Cardiac septum (tissue), 1 donor: ENCODE data around the gene RP2. TPM values are rescaled to one million over a fixed set of nuclear protein-coding genes. Genes with fewer than 3 reads are reported as not detected.

Experiments used
- DNase-seq: peaks from one replicate; pipeline ENCODE4 v3.0.0-alpha.2; 2020; ENCODE audit warnings: low spot score
- intact Hi-C: fragments of 100-400 bp; cut with DNase I; formaldehyde crosslinking; loops from one replicate; pipeline ENCODE4 v1.14.0; 2022
- total RNA-seq: library from RNA; stranded (reverse); fragmentation: NEBNext Ultra II Directional; extraction: Animal tissue kit (Norgen Biotek cat#: 25700); gene quantifications from one replicate; pipeline ENCODE4 v1.2.1, GENCODE V29; 2021
- donor health status: DM: no; HTN: no; CAD: no.

The RP2 gene
- total RNA-seq, 1 donor from 2014 or later, result 3.4 TPM

DNA sequence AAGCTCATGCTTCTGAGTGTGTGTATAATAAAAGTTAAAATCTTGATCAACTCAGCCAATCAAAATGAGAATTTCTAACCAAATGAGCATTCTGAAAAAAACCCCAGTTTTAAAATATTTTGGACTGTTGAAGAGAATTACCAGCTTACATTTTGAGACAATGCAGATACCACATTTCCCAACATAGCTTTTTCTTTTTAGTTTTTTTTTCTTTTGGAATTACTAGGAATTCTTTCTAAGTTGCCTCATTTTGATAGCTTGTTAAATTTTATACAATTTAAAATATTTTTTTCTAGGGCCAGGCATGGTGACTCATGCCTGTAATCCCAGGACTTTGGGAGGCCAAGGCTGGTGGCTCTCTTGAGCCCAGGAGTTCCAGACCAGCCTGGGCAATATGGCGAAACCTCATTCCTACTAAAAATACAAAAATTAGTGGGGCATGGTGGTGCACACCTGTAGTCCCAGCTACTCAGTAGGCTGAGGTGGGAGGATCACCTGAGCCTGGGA, 2.2 kb downstream of the RP2 start:
- DNase-seq, result no peak
- intact Hi-C loops, result loop anchor here (10.0 kb wide), 1 partner anchor 76 kb away; the partner anchor contains the start of gene JADE3

DNA sequence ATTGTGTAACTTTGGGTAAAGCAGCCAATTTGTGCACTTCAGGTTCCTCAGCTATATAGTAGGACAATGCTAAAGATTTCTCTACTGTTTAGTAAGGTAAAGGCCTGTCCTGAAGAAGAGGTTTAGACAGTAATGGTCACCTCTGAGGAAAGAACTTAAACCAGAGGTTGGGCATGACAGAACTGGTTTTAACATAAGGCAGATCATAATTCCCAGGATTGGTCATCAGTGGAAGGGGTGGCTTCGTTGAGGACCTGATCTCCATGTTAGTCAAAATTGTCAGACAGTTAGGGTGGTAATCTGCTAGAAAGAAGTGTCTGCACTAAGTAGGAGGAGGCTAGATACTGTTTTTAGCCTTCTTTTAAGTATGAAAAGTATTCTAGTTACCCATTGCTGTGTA, 4.1 kb downstream of the RP2 start:
- DNase-seq, result no peak
- intact Hi-C loops, result no loop called here

DNA sequence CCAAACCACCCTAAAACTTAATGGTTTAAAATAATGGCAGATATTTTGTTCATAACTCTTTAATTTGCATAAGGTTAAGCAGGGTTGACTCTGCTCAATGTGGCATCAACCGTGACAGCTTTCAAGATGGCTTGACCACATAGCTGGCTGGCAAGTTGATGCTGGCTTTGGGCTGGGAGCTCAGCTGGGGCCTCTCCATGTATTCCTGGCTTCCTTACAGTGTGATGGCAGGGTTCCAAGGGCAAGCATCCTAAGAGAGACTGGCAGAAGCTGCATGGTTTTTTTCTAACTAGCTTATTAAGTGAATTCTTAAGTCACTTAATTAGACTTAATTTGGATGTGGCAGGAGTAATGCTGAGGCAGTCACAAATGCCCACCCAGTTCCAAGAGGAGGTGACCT, 4.5 kb downstream of the RP2 start:
- no peak for DNase-seq
- intact Hi-C loops, result no loop called here

DNA sequence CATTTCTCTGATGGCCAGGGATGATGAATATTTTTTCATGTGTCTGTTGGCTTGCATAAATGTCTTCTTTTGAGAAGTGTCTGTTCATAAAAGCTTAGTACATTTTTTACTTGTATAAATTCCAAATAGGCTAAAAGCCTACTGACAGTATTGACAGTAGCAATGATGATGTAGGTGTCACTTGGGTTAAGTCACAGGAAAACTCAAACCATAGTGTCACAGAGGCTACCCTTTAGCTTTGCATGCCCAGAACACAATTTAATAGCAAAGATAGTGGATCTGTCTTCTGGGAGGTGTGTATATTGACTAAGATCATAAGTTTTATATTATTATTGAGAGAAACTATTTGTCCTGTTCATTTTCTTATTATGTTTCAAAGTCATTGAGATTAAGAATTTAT, 8.1 kb downstream of the RP2 start:
- intact Hi-C loops, result no loop called here
- DNase-seq, result no peak

DNA sequence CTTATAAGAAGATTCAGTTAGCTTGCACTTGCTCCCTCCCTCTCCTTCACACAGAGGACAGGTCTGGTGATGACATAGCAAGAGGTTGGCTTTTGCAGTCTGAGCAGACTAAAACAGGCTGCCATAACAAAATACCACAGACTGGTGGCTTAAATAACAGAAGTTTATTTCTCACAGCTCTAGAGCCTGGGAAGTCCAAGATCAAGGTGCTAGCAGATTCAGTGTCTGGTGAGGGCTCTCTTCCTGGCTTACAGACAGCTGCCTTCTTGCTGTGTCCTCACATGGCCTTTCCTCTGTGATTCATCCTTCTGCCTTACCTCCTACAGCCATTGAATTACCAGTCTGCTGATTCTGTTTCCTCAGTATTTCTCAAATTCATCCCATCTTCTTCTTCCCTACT, 13.1 kb downstream of the RP2 start:
- no peak for DNase-seq
- intact Hi-C loops, result no loop called here

DNA sequence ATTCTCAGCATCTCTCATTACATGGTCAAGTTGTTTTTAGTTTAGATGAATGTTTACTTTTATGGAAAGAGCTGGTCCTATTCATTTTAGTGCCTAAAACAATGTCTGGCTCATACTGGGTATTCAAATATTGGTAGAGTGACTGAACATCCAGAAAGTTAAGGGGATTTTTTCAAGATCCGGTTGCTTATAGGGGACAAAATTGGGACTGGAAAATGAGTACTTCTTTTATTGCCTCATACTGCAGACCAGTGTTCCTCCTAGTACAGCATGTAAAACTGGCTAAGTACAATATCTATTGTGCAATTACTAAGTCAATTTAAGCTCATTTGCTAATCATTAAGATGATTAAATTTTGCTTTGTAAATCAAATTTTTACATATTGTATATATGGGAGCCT, 13.9 kb downstream of the RP2 start:
- DNase-seq, result no peak

DNA sequence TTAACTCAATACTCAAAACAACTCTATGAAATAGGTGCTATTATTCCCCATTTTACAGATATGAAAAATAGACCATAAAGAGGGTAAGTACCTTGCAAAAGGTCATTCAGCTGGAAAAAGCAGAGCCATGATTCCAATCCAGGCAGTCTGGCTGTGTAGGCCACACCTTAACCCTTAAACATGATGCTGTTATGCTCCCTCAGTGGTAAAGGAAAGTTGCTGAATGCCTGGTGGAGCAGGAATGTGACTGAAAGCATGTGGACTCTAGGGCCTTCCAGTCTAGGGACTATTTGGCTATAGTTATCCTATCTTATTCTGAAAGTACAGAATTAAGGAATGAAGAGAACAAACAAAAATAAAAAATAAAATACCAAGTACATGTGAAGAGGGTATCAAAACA, 19.6 kb downstream of the RP2 start:
- intact Hi-C loops, result no loop called here

More for the DNA sequence above, 13.9 kb downstream of the RP2 start:
- intact Hi-C loops, result no loop called here

DNA sequence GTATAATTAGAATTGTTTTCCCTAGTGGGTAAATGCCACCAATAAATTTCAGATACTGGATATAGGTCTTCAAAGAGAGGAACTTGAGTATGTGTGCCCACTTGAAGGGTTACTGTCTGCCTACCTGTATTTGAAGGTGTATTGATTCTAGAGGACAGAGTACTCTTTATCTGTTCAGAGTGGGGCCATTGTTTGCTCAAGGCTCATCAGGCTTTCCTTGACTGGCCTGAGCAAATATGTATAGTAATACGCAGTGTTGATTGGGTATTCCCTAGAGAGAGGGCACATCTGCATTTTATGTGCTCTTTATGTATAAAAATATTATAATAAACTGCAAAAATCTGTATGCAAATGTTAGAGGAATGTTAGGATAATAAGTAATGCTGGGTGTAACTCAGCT, 23.7 kb downstream of the RP2 start:
- intact Hi-C loops, result no loop called here
- no peak for DNase-seq

More for the DNA sequence above, 19.6 kb downstream of the RP2 start:
- DNase-seq, result no peak

DNA sequence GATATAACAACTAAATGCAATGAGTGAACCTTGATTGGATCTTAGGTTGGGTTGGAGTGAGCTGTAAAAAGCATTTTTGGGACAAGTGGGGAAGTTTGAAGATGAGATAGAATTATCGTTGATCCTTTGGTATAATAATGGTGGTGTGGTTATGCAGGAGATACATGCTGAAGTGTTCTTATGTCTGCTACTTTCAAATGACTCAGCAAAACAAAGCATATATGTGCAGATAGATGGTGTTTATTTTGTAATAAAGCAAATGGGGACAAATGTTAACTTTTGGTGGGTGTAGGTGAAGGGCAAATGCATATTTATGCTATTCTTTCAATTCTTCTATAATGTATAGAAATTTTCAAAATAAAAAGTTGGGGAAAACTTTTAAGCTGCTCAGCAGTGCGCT, 26.2 kb downstream of the RP2 start:
- intact Hi-C loops, result no loop called here
- DNase-seq, result no peak

DNA sequence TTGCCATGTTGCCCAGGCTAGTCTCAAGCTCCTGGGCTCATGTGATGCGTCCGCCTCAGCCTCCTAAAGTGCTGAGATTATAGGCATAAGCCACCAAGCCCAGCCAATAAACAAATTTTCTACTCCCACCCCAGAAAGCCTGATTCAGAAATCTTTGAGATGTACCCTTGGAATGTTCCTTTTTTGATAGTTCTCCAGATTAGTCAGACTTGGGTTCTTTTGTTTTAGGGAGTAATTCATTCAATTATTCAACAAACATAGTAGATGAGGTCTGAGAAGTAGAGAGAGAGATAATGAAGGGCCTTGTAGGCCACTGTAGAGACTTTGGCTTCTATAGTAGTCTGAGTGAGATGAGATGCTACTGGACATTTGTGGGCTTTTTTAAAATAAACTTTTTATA, 27.8 kb downstream of the RP2 start:
- intact Hi-C loops, result no loop called here

DNA sequence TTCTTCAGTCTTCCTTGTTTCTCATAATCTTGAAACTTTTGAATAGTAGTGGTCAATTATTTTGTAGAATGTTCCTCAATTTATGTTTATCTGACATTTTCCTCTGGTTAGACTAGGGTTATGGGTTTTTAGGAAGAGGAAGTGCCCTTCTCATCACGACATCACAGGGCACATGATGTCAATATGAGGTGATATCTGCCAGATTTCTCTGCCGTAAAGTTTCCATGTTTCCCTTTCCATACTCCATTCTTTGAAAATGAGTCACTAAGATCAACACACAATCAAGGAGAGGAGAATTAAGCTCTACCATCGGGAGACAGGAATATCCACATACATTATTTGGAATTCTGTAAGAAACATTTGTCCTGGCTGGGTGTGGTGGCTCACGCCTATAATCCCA, 28.4 kb downstream of the RP2 start:
- DNase-seq, result no peak
- intact Hi-C loops, result no loop called here

More for the DNA sequence above, 27.8 kb downstream of the RP2 start:
- no peak for DNase-seq

DNA sequence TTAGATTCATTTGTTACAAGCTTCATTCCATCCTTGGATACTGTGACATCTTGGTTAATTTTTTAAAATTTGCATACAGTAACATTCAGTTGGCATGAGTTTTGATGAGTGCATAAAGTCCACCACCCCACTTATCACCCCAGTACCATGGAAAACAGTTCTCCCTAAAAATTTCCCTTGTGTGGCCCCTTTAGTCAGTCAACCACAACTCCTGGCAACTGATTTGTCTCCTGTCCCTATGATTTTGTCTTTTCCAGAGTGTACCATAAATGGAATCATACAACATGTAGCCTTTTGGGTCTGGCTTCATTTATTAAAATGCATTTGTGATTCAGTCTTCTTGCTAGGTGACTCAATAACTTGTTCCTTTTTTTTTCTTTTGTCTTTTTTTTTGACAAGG, 29.9 kb downstream of the RP2 start:
- no peak for DNase-seq
- intact Hi-C loops, result no loop called here

DNA sequence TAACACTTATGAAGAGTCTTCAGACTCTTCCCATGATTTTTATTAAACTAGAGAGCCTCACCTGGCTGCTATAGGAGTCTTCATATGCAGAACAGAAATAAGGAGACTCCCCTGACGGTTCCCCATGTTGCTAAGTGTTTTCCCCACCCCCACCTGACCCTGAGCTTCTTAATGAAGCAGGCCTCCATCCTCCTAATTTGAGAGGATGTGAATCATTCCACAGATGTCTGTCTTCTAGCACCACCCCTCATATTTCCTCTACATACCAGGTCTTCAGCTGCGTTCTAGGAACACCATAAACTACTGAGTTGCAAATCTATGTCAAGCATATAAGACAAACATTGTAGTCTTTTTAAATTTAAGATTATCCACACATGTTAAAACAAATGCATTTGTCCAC, 36.9 kb downstream of the RP2 start:
- DNase-seq, result no peak
- intact Hi-C loops, result no loop called here

DNA sequence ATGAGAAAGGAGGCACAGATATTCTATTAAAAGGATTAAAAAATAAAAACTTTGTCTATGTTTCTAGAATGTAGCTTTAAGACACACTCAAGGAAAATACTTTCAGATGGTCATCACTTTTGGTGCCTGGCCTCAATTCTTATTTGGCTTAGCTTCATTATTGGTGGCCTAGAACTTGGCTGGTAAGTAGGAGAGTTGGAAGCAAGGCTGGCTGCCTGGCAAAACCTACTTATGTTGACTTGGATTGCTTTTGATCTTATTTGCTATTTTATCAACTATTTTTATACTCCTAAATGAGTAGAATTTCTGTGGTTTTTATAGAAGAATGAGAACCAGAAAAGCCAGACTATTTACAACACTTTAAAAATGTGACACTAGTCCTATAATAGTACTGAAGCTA, 40.1 kb downstream of the RP2 start:
- intact Hi-C loops, result no loop called here

DNA sequence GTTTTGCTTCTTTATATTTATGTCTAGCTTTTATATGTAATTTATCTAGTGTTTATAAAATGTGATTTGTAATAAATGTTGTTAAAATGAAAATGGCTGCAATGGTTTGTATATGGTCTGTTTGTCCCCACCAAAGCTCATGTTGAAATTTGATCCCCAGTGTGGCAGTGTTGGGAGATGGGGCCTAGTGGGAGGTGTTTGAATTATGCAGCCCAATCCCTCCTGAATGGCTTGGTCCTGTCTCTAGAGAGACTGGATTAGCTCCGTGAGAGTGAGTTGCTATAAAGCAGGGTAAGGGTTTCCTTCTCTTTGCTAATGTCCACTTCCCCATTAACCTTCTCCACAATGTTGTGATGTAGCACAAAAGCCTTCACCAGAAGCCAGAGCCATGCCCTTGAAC, 45.4 kb downstream of the RP2 start:
- intact Hi-C loops, result no loop called here
- no peak for DNase-seq

More for the DNA sequence above, 40.1 kb downstream of the RP2 start:
- no peak for DNase-seq

DNA sequence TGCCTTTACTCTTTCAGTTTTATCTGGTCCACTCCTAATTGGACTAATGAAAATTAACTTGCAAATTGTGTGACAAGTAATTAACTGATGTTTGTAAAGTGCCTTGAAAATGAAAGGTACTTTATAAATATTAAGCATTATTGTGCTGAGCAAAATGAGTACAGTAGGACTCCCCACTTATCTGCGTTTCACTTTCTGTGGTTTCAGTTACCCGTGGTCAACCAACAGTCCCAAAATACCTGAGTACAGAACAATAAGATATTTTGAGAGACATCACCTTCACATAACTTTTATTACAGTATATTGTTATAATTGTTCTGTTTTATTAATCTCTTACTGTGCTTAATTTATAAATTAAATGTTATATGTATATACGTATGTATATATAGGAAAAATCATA, 48.0 kb downstream of the RP2 start:
- intact Hi-C loops, result no loop called here
- no peak for DNase-seq

DNA sequence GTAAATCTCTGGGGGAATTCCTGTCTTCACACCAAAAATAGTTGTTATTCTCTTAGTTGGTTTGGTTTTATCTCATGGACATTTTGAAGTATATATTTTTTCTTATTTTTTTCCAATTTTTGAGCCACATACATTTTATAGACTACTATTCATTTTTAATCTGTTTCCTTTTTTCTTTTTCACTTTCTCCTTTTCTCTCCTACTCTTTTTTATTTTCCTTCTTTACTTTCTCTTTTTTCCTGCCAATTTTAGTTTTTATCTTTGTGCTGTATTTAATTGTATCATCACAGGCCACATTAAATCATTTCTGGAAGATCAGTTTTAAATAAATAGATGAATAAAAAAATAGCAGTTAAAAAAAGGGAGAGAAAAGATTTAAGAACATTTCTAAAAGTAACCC, 61.4 kb downstream of the RP2 start:
- intact Hi-C loops, result no loop called here

DNA sequence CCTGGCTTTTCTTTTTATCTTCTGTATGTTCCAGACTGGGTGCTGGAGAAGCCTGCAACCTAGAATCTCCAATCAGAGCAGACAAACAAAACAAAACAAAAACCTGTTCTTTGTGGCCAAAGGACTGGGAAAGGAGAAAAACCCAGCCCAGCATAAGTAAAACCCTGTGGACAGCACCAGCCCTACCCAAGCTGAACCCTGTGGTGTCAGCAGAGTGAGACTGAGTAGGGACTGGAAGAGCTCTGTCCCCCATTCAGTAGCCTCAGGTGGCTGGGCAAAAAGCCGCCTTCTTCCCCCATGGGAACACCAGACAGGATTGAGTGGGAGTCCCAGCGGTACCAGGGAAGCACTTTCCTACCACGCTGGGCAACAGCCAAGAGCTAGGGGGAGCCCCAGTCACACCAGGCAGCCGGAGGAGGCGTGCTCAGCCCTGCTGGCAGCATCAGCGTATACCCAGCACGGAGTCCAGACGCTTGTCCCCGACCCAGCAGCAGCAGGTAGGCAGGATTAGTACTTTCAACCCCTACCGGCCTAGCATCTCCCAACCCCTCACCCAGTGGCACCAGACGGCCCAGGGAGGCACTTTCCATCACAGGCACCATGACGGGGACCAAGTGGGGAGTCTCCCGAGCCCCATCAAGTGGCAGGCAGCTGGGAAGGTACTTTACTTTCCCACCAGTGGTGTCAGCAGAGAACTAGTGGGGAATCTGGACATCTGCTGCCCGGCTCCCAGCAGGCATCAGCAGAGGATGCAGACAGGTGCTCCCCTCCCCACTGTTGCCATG, 66.8 kb downstream of the RP2 start:
- peak; percentile 84 for DNase-seq
- intact Hi-C loops, result loop anchor here (5.0 kb wide), 3 partner anchors 74 to 189 kb away; no protein-coding TSS in a partner anchor

More for the DNA sequence above, 61.4 kb downstream of the RP2 start:
- no peak for DNase-seq

DNA sequence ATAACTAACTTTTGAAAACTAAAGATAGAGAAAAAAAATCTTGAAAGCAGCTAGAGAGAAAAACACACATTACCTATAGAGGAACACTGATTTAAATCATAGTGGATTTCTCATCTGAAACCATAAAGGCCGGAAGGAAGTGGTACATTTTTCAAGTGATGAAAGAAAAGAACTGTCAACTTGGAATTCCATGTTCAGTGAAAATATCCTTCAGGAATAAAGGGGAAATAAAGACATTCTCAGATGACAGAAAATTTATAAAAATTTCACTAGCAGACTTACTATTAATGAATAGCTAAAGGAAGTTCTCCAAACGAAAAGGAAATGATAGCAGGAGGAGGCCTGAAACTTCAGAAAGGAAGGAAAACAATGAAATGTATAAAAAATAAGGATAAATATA, 67.8 kb downstream of the RP2 start:
- intact Hi-C loops, result loop anchor here (5.0 kb wide), 3 partner anchors 73 to 188 kb away; no protein-coding TSS in a partner anchor

DNA sequence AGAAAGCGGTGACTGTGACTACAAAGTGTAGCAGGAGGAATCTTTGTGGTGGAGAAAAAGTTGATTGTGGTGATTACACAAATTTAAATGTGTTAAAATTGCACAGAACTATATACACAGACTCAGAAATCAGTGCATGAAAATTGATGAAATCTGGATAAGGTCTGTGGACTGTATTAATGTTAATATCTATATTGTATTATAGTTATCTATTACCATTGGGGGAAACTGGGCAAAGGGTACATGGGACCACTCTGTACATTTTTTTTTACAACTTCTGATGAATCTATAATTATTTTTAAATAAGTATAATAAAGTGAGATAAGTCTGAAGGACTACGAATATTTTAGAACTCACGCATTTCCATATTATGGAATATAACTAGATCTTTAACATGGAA, 73.6 kb downstream of the RP2 start:
- DNase-seq, result no peak
- intact Hi-C loops, result loop anchor here (10.0 kb wide), 1 partner anchor 76 kb away; the partner anchor contains the start of gene RP2

More for the DNA sequence above, 67.8 kb downstream of the RP2 start:
- DNase-seq, result no peak

DNA sequence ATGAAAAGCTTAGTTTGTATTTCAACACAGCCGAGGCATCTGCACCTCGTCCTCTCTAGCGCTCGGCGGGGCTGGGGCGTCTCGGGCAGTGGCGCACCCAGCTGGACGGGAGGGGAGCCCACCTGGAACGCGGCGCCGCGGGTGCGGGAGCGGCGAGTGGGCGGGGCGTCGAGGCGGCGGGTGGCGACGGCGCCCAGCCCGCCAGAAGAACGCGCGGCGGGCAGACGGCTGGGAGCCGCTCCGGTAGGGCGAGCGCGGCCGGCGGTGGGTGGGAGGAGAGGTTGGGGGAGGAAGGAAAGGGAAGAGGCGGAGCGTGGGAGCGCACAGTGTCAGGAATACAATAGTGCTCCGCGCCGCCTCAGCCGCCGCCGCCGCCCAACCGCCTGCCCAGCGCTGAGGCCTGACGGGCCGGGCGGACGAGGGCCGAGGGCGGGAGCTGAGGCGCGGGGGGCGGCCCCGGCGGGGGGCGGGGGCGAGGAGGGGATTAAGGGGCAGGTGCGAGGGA, 75.3 kb downstream of the RP2 start, which contains the start of gene JADE3:
Gene JADE3 (plus strand): TSS at position 324 of the 505 bp plus-strand sequence. CDS start 72,474 bp downstream, outside the sequence.
- DNase-seq, result peak; percentile 89
- intact Hi-C loops, result loop anchor here (10.0 kb wide), 1 partner anchor 77 kb away; the partner anchor contains the start of gene RP2
